NCI-H2196 treated with DMSO at 0.1 percent for 48 hours (cell line): Measurements from ENCODE around the gene CPAMD8.
"Not testable (repeated sequence)": the region's sequence is repeated elsewhere in the genome, so short reads cannot be mapped to it uniquely, and the experiment has no call there.

Experiments used
- DNase-seq: peaks from one replicate; lab custom pipeline; 2025; ENCODE audit not compliant: unreplicated experiment; lab: John Stamatoyannopoulos, UW

CPAMD8 gene

GRCh38 chr19:16949496-16950023 is 77.0 kb downstream of the CPAMD8 start:
- DNase-seq: no peak

- DNase-seq: no peak
These were observed 79.4 kb downstream of the CPAMD8 start for GRCh38 chr19:16946951-16947940.

GRCh38 chr19:16945762-16946465 is 80.7 kb downstream of the CPAMD8 start:
- no peak for DNase-seq

GRCh38 chr19:16945364-16945714 is 81.3 kb downstream of the CPAMD8 start:
- no peak for DNase-seq

GRCh38 chr19:16944626-16945363 is 81.8 kb downstream of the CPAMD8 start:
- DNase-seq: no peak

- no peak for DNase-seq
These were observed 82.5 kb downstream of the CPAMD8 start for GRCh38 chr19:16943942-16944625.

- not testable (repeated sequence) for DNase-seq
These were observed 83.5 kb downstream of the CPAMD8 start for GRCh38 chr19:16943090-16943489.

GRCh38 chr19:16942583-16942982 is 84.0 kb downstream of the CPAMD8 start:
- no peak for DNase-seq

- DNase-seq: no peak
These were observed 86.0 kb downstream of the CPAMD8 start for GRCh38 chr19:16940626-16941025.

GRCh38 chr19:16940063-16940462 is 86.5 kb downstream of the CPAMD8 start:
- DNase-seq: not testable (repeated sequence)

GRCh38 chr19:16938211-16938610 is 88.4 kb downstream of the CPAMD8 start:
- no peak for DNase-seq

- not testable (repeated sequence) for DNase-seq
These were observed 88.8 kb downstream of the CPAMD8 start for GRCh38 chr19:16937796-16938195.

GRCh38 chr19:16936901-16937300 is 89.7 kb downstream of the CPAMD8 start:
- DNase-seq: no peak

GRCh38 chr19:16934489-16934888 is 92.1 kb downstream of the CPAMD8 start:
- no peak for DNase-seq

GRCh38 chr19:16931306-16931705 is 95.3 kb downstream of the CPAMD8 start:
- DNase-seq: no peak

- DNase-seq: no peak
These were observed 95.9 kb downstream of the CPAMD8 start for GRCh38 chr19:16930753-16931152.

GRCh38 chr19:16928916-16929315 is 97.7 kb downstream of the CPAMD8 start:
- no peak for DNase-seq

GRCh38 chr19:16928351-16928750 is 98.3 kb downstream of the CPAMD8 start:
- DNase-seq: no peak

GRCh38 chr19:16927883-16928282 is 98.7 kb downstream of the CPAMD8 start:
- DNase-seq: no peak

- DNase-seq: no peak
These were observed 103.7 kb downstream of the CPAMD8 start for GRCh38 chr19:16922949-16923348.

- DNase-seq: no peak
These were observed 104.0 kb downstream of the CPAMD8 start for GRCh38 chr19:16922592-16922934.
